Measurements from ENCODE around the gene EDC3.

EDC3 gene

GRCh38 chr15:74676801-74677200 lies 19.0 kb downstream of the EDC3 start:
- no peak overlapping the region for H3K4me3 ChIP-seq
- H3K9me3 ChIP-seq: no peaks in the 10 kb centered on the region
- intact Hi-C loops (cut with DNase I; ENCODE audit: low total_unique reads): no loop called here
- H3K27me3 ChIP-seq: no peaks in the 10 kb centered on the region
- H3K27ac ChIP-seq: no peak overlapping the region
- no peak for DNase-seq
- no peaks in the 10 kb centered on the region for H3K4me1 ChIP-seq
- peaks cover 11 to 29% (median 17%) of the 10 kb centered on the region in 3 donors for H3K36me3 ChIP-seq
- no peak for TF ChIP-seq CTCF (IDR thresholded peaks at IDR 0.05)

- no peak overlapping the region for H3K4me3 ChIP-seq
- no peaks in the 10 kb centered on the region for H3K4me1 ChIP-seq
- no peaks in the 10 kb centered on the region for H3K27me3 ChIP-seq
- no peak for DNase-seq
- intact Hi-C loops (cut with DNase I; ENCODE audit: low total_unique reads): no loop called here
- TF ChIP-seq CTCF (IDR thresholded peaks at IDR 0.05): no peak
- peaks cover 29 to 50% (median 35%) of the 10 kb centered on the region in 3 donors for H3K36me3 ChIP-seq
- H3K9me3 ChIP-seq: no peaks in the 10 kb centered on the region
- H3K27ac ChIP-seq: no peak overlapping the region
These were observed 21.7 kb downstream of the EDC3 start for GRCh38 chr15:74674161-74674560.

- peaks cover 0 to 2% (median under 1%) of the 10 kb centered on the region in 4 donors for H3K4me1 ChIP-seq
- H3K27ac ChIP-seq: no peak overlapping the region
- H3K9me3 ChIP-seq: no peaks in the 10 kb centered on the region
- TF ChIP-seq CTCF (IDR thresholded peaks at IDR 0.05): no peak
- intact Hi-C loops (cut with DNase I; ENCODE audit: low total_unique reads): no loop called here
- H3K27me3 ChIP-seq: no peaks in the 10 kb centered on the region
- H3K36me3 ChIP-seq: peaks cover 29 to 47% (median 32%) of the 10 kb centered on the region in 3 donors
- no peak for DNase-seq
- no peak overlapping the region for H3K4me3 ChIP-seq
These were observed 26.2 kb downstream of the EDC3 start for GRCh38 chr15:74669627-74670026.

GRCh38 chr15:74667975-74668374 lies 27.8 kb downstream of the EDC3 start:
- Histone ChIP-seq H3K9me3 (no peaks in the 10 kb centered on the region), H3K36me3 (peaks cover 23 to 31% (median 24%) of the 10 kb centered on the region in 3 donors), H3K4me3 (no peak overlapping the region), H3K27me3 (no peaks in the 10 kb centered on the region), H3K27ac (no peak overlapping the region), H3K4me1 (peaks cover 0 to 13% (median 10%) of the 10 kb centered on the region in 4 donors)
- DNase-seq: no peak
- TF ChIP-seq CTCF (IDR thresholded peaks at IDR 0.05): no peak
- intact Hi-C loops (cut with DNase I; ENCODE audit: low total_unique reads): no loop called here

GRCh38 chr15:74664670-74665069 lies 31.2 kb downstream of the EDC3 start:
- no peak for TF ChIP-seq CTCF (IDR thresholded peaks at IDR 0.05)
- intact Hi-C loops (cut with DNase I; ENCODE audit: low total_unique reads): no loop called here
- Histone ChIP-seq H3K4me3 (no peak overlapping the region), H3K9me3 (no peaks in the 10 kb centered on the region), H3K4me1 (peaks cover 0 to 19% (median 12%) of the 10 kb centered on the region in 4 donors), H3K36me3 (peaks cover 0 to under 1% (median 0%) of the 10 kb centered on the region in 3 donors), H3K27ac (peak overlapping the region; percentile 3 to 35), H3K27me3 (no peaks in the 10 kb centered on the region)
- DNase-seq: no peak
